HepG2 (cell line): ENCODE results near the gene CYSTM1. TPM values are rescaled to one million over a fixed set of nuclear protein-coding genes. Genes with fewer than 3 reads are reported as not detected.

Source experiments
- MBNL3 ChIP-seq: fragments of 250-450 bp; sonication (Bioruptor Pico); conservative IDR thresholded peaks from 2 replicates; pipeline ENCODE4 v1.8.0; 2022; ENCODE audit warnings: mild to moderate bottlenecking, inconsistent platforms
- MXD4 ChIP-seq: IDR thresholded peaks from 2 replicates; pipeline ENCODE4 v1.6.1; 2016; ENCODE audit warnings: mild to moderate bottlenecking, missing biosample characterization, missing genetic modification reagents
- NFIB ChIP-seq: sonication (generic); formaldehyde crosslinking; IDR thresholded peaks from 2 replicates; pipeline ENCODE4 v1.9.0; 2021; ENCODE audit warnings: missing genetic modification reagents, mild to moderate bottlenecking, borderline replicate concordance
- PRPF4 ChIP-seq: fragments of 200-400 bp; formaldehyde crosslinking; IDR thresholded peaks from 2 replicates; pipeline ENCODE4 v1.6.1; 2016; ENCODE audit warnings: low read length, low read depth; ENCODE audit not compliant: poor library complexity, severe bottlenecking
- REST ChIP-seq, 2 experiments: IDR thresholded peaks; 2 replicates each; pipeline ENCODE4 v1.6.1; 2011 to 2012; ENCODE audit warnings: low read length in 2 of 2, borderline replicate concordance in 1 of 2, low read depth in 1 of 2, mild to moderate bottlenecking in 1 of 2, moderate library complexity in 1 of 2
- REXO4 ChIP-seq: sonication (generic); formaldehyde crosslinking; IDR thresholded peaks from 2 replicates; pipeline ENCODE4 v1.8.0; 2022; ENCODE audit warnings: missing genetic modification reagents, mild to moderate bottlenecking, borderline replicate concordance
- RNF219 ChIP-seq: sonication (generic); formaldehyde crosslinking; IDR thresholded peaks from 2 replicates; pipeline ENCODE4 v1.5.0; 2020; ENCODE audit warnings: mild to moderate bottlenecking, missing genetic modification reagents
- THAP11 ChIP-seq: IDR thresholded peaks from 2 replicates; pipeline ENCODE4 v1.6.1; 2016; ENCODE audit warnings: missing biosample characterization, missing genetic modification reagents
- THRA ChIP-seq: sonication (generic); formaldehyde crosslinking; IDR thresholded peaks from 2 replicates; pipeline ENCODE4 v1.4.0; 2020; ENCODE audit warnings: missing genetic modification reagents, borderline replicate concordance
- U2AF2 ChIP-seq: fragments of 200-400 bp; formaldehyde crosslinking; IDR thresholded peaks from 2 replicates; pipeline ENCODE4 v1.6.1; 2017; ENCODE audit warnings: low read depth, mild to moderate bottlenecking, low read length
- ZBTB21 ChIP-seq: sonication (generic); formaldehyde crosslinking; IDR thresholded peaks from 2 replicates; pipeline ENCODE4 v1.4.0; 2020; ENCODE audit warnings: missing genetic modification reagents
- ZBTB43 ChIP-seq: sonication (generic); formaldehyde crosslinking; conservative IDR thresholded peaks from 2 replicates; pipeline ENCODE4 v1.4.0; 2020; ENCODE audit warnings: missing genetic modification reagents
- ZNF263 ChIP-seq: sonication (generic); formaldehyde crosslinking; IDR thresholded peaks from 2 replicates; pipeline ENCODE4 v1.4.0; 2020; ENCODE audit warnings: missing genetic modification reagents
- ZNF639 ChIP-seq: conservative IDR thresholded peaks from 2 replicates; pipeline ENCODE4 v1.6.1; 2018; ENCODE audit warnings: missing genetic modification reagents
- polyA plus RNA-seq, 8 experiments: library from polyadenylated mRNA; depleted of rRNA in 3 of 8; stranded (reverse) in 7 of 8; unstranded in 1 of 8; fragments of >200 nt; fragmentation: Illumina TruSeq in 4 of 8; extraction: Trizol in 4 of 8; gene quantifications; 2 replicates each; pipeline versions ENCODE4 v1.2.1 to v1.2.3, GENCODE V29; 2011 to 2016; ENCODE audit warnings: low read depth in 4 of 8, missing spikeins in 1 of 8, mixed read lengths in 1 of 8; ENCODE audit not compliant: insufficient read depth in 1 of 8
- total RNA-seq, 5 experiments: library from RNA; depleted of rRNA; stranded (reverse); fragments of >200 nt; fragmentation: Illumina TruSeq; extraction: Trizol; gene quantifications; 2 replicates each; pipeline ENCODE4 v1.2.3, GENCODE V29; 2016; ENCODE audit warnings: low read depth in 1 of 5

Gene CYSTM1
- total and polyA plus RNA-seq, 2 of the 13 experiments (the other 11 are each of a cell fraction or from before 2014, with no cell fraction given) = 40.0 to 73.4 TPM

- no peak for TF ChIP-seq NFIB (CRISPR knock-in tag)
- no peak for TF ChIP-seq ZNF639 (CRISPR knock-in tag)
- no peak for TF ChIP-seq MXD4 (CRISPR knock-in tag)
- no peak for TF ChIP-seq PRPF4
- TF ChIP-seq MBNL3 = no peak
- no peak for TF ChIP-seq ZBTB43 (CRISPR knock-in tag)
- TF ChIP-seq ZNF263 (CRISPR knock-in tag) = no peak
- TF ChIP-seq REXO4 (CRISPR knock-in tag) = no peak
- no peak for TF ChIP-seq U2AF2
- no peak for TF ChIP-seq RNF219
- no peak for TF ChIP-seq THAP11
- TF ChIP-seq REST (IDR thresholded peaks at IDR 0.05; ENCODE audit: borderline replicate concordance in 1 of 2, low read depth in 1 of 2, low read length in 2 of 2) = no peak
- TF ChIP-seq ZBTB21 (CRISPR knock-in tag) = peak; percentile 80
- TF ChIP-seq THRA (CRISPR knock-in tag) = peak; percentile 29; the same call in 1 of the 2 replicates
These were observed 86.6 kb downstream of the CYSTM1 start (continued) for GRCh38 chr5:140261403-140262171.
